GM18858 (cell line): Measurements from ENCODE around the gene VGLL3.
A peak's percentile ranks its signal among the peaks of the same experiment; 100 is the strongest.
"Not testable (repeated sequence)": the region's sequence is repeated elsewhere in the genome, so short reads cannot be mapped to it uniquely, and the experiment has no call there.

ENCODE experiments used
- ATAC-seq: cut with Tn5 transposase; IDR thresholded peaks from one replicate; pipeline ENCODE4 v1.9.1; 2021; ENCODE audit not compliant: unreplicated experiment

The VGLL3 gene

GRCh38 chr3:86989611-86990010, 1.3 kb downstream of the VGLL3 start:
- ATAC-seq = no peak

GRCh38 chr3:86989006-86989405, 1.9 kb downstream of the VGLL3 start:
- no peak for ATAC-seq

- ATAC-seq = no peak
These were observed 2.7 kb downstream of the VGLL3 start for GRCh38 chr3:86988235-86988634.

GRCh38 chr3:86987421-86987715, 3.6 kb downstream of the VGLL3 start:
- ATAC-seq = no peak

GRCh38 chr3:86986671-86987420, 4.1 kb downstream of the VGLL3 start:
- ATAC-seq = no peak

GRCh38 chr3:86985181-86985826, 5.6 kb downstream of the VGLL3 start:
- no peak for ATAC-seq

- no peak for ATAC-seq
These were observed 6.7 kb downstream of the VGLL3 start for GRCh38 chr3:86984271-86984670.

GRCh38 chr3:86982883-86983282, 8.1 kb downstream of the VGLL3 start:
- no peak for ATAC-seq

- ATAC-seq = no peak
These were observed 12.8 kb downstream of the VGLL3 start for GRCh38 chr3:86978111-86978551.

GRCh38 chr3:86976219-86976618, 14.7 kb downstream of the VGLL3 start:
- ATAC-seq = no peak

GRCh38 chr3:86974177-86974576, 16.8 kb downstream of the VGLL3 start:
- not testable (repeated sequence) for ATAC-seq

GRCh38 chr3:86973440-86973839, 17.5 kb downstream of the VGLL3 start:
- no peak for ATAC-seq

- peak; percentile 65 for ATAC-seq
These were observed 21.3 kb downstream of the VGLL3 start for GRCh38 chr3:86969500-86970189.

GRCh38 chr3:86968244-86968932, 22.6 kb downstream of the VGLL3 start:
- no peak for ATAC-seq

GRCh38 chr3:86967062-86967461, 23.9 kb downstream of the VGLL3 start:
- no peak for ATAC-seq

- ATAC-seq = no peak
These were observed 25.8 kb downstream of the VGLL3 start for GRCh38 chr3:86965166-86965565.

GRCh38 chr3:86963611-86964010, 27.3 kb downstream of the VGLL3 start:
- ATAC-seq = no peak

GRCh38 chr3:86961297-86961696, 29.7 kb downstream of the VGLL3 start:
- no peak for ATAC-seq

GRCh38 chr3:86960550-86960949, 30.4 kb downstream of the VGLL3 start:
- no peak for ATAC-seq

GRCh38 chr3:86958534-86958933, 32.4 kb downstream of the VGLL3 start:
- no peak for ATAC-seq

- ATAC-seq = no peak
These were observed 36.2 kb downstream of the VGLL3 start for GRCh38 chr3:86954747-86955146.

GRCh38 chr3:86954226-86954625, 36.7 kb downstream of the VGLL3 start:
- no peak for ATAC-seq
